ENCODE measurements around the gene HRNR. TPM values are rescaled to one million over a fixed set of nuclear protein-coding genes. Genes with fewer than 3 reads are reported as not detected.

The HRNR gene
- total RNA-seq, 1 experiment from 2014 or later, result not detected

- H3K4me3 ChIP-seq (ENCODE audit: low read length), result no peak overlapping the region
- CTCF ChIA-PET, result no interaction called here
- H3K36me3 ChIP-seq (ENCODE audit: low read depth, low read length), result no peaks in the 10 kb centered on the region
- peaks cover 24% of the 10 kb centered on the region for H3K27me3 ChIP-seq (ENCODE audit: low read length)
- H3K9me2 ChIP-seq (replicated peaks; ENCODE audit: low read length), result no peaks in the 10 kb centered on the region
- POLR2A ChIA-PET (ENCODE audit: unreplicated experiment), result no interaction called here
- H2AFZ ChIP-seq (ENCODE audit: low read length), result no peak overlapping the region
- no peak overlapping the region for H3K27ac ChIP-seq (ENCODE audit: low read length)
- no peak for ATAC-seq
- BruUV-seq (replicated peaks), result no TSS peak
- no peaks in the 10 kb centered on the region for H3F3A ChIP-seq (ENCODE audit: low read length, unreplicated experiment)
- no peak overlapping the region for H3K9ac ChIP-seq (ENCODE audit: low read length)
- H3K4me2 ChIP-seq (ENCODE audit: low read length), result no peak overlapping the region
- DNase-seq, result no peak
- intact Hi-C loops (cut with micrococcal nuclease), result no loop called here
- no peaks in the 10 kb centered on the region for H3K79me2 ChIP-seq (ENCODE audit: low read length)
- no peaks in the 10 kb centered on the region for H4K20me1 ChIP-seq (ENCODE audit: low read length)
- H3K4me1 ChIP-seq (ENCODE audit: insufficient read depth, low read length), result peaks cover 11% of the 10 kb centered on the region; the same call in 1 of the 2 replicates
- TF ChIP-seq EZH2 (IDR thresholded peaks at IDR 0.05; ENCODE audit: low read length, unreplicated experiment), result no peak
- no peak for TF ChIP-seq EZH2phosphoT487 (IDR thresholded peaks at IDR 0.05; ENCODE audit: borderline replicate concordance, low read length)
- no peak for TF ChIP-seq CTCF (conservative IDR thresholded peaks at IDR 0.05; ENCODE audit: low read depth, low read length)
- H3K9me3 ChIP-seq (ENCODE audit: low read length), result no peaks in the 10 kb centered on the region
Measured at GRCh38 chr1:152169366-152170025, 54.5 kb downstream of the HRNR start.

- no peak overlapping the region for H3K4me3 ChIP-seq (ENCODE audit: low read length)
- H3K9me3 ChIP-seq (ENCODE audit: low read length), result no peaks in the 10 kb centered on the region
- H4K20me1 ChIP-seq (ENCODE audit: low read length), result no peaks in the 10 kb centered on the region
- no peaks in the 10 kb centered on the region for H3F3A ChIP-seq (ENCODE audit: low read length, unreplicated experiment)
- no peak overlapping the region for H3K4me2 ChIP-seq (ENCODE audit: low read length)
- no peak for DNase-seq
- no TSS peak for BruUV-seq (replicated peaks)
- peaks cover 24% of the 10 kb centered on the region for H3K27me3 ChIP-seq (ENCODE audit: low read length)
- no peaks in the 10 kb centered on the region for H3K36me3 ChIP-seq (ENCODE audit: low read depth, low read length)
- no peak for ATAC-seq
- TF ChIP-seq EZH2 (IDR thresholded peaks at IDR 0.05; ENCODE audit: low read length, unreplicated experiment) (no peak), CTCF (conservative IDR thresholded peaks at IDR 0.05; ENCODE audit: low read depth, low read length) (no peak), EZH2phosphoT487 (IDR thresholded peaks at IDR 0.05; ENCODE audit: borderline replicate concordance, low read length) (no peak)
- no peaks in the 10 kb centered on the region for H3K9me2 ChIP-seq (replicated peaks; ENCODE audit: low read length)
- H3K9ac ChIP-seq (ENCODE audit: low read length), result no peak overlapping the region
- no peak overlapping the region for H2AFZ ChIP-seq (ENCODE audit: low read length)
- CTCF ChIA-PET, result no interaction called here
- H3K79me2 ChIP-seq (ENCODE audit: low read length), result no peaks in the 10 kb centered on the region
- intact Hi-C loops (cut with micrococcal nuclease), result no loop called here
- peaks cover 17% of the 10 kb centered on the region; the same call in 1 of the 2 replicates for H3K4me1 ChIP-seq (ENCODE audit: insufficient read depth, low read length)
- H3K27ac ChIP-seq (ENCODE audit: low read length), result no peak overlapping the region
- POLR2A ChIA-PET (ENCODE audit: unreplicated experiment), result no interaction called here
Measured at GRCh38 chr1:152168535-152168868, 55.5 kb downstream of the HRNR start.

- TF ChIP-seq CTCF (conservative IDR thresholded peaks at IDR 0.05; ENCODE audit: low read depth, low read length) (no peak), EZH2 (IDR thresholded peaks at IDR 0.05; ENCODE audit: low read length, unreplicated experiment) (no peak), EZH2phosphoT487 (IDR thresholded peaks at IDR 0.05; ENCODE audit: borderline replicate concordance, low read length) (no peak)
- ChIA-PET CTCF (no interaction called here), POLR2A (ENCODE audit: unreplicated experiment) (no interaction called here)
- peaks cover 24% of the 10 kb centered on the region for H3K27me3 ChIP-seq (ENCODE audit: low read length)
- H4K20me1 ChIP-seq (ENCODE audit: low read length), result no peaks in the 10 kb centered on the region
- H3F3A ChIP-seq (ENCODE audit: low read length, unreplicated experiment), result no peaks in the 10 kb centered on the region
- no TSS peak for BruUV-seq (replicated peaks)
- intact Hi-C loops (cut with micrococcal nuclease), result no loop called here
- DNase-seq (peak; percentile 46), ATAC-seq (no peak)
- H2AFZ ChIP-seq (ENCODE audit: low read length), result no peak overlapping the region
- no peak overlapping the region for H3K9ac ChIP-seq (ENCODE audit: low read length)
- H3K9me2 ChIP-seq (replicated peaks; ENCODE audit: low read length), result no peaks in the 10 kb centered on the region
- no peak overlapping the region for H3K27ac ChIP-seq (ENCODE audit: low read length)
- no peaks in the 10 kb centered on the region for H3K36me3 ChIP-seq (ENCODE audit: low read depth, low read length)
- H3K9me3 ChIP-seq (ENCODE audit: low read length), result no peaks in the 10 kb centered on the region
- no peak overlapping the region for H3K4me3 ChIP-seq (ENCODE audit: low read length)
- H3K4me2 ChIP-seq (ENCODE audit: low read length), result no peak overlapping the region
- H3K79me2 ChIP-seq (ENCODE audit: low read length), result no peaks in the 10 kb centered on the region
- H3K4me1 ChIP-seq (ENCODE audit: insufficient read depth, low read length), result peaks cover 22% of the 10 kb centered on the region
Measured at GRCh38 chr1:152167835-152168534, 56.0 kb downstream of the HRNR start.

Measured in PC-3 (cell line).